GM12875 (cell line): ENCODE measurements around the gene PDGFB.

ENCODE experiments used
- H3K4me3 ChIP-seq: one replicate; pipeline ENCODE4 v1.5.1; 2011; ENCODE audit warnings: low read depth, low read length, control low read depth
- CTCF ChIP-seq: IDR thresholded peaks from 2 replicates; pipeline ENCODE4 v1.5.1; 2011; ENCODE audit warnings: low read depth, mild to moderate bottlenecking, control low read depth, inconsistent platforms, low read length, moderate library complexity, borderline replicate concordance; ENCODE audit not compliant: insufficient read depth

PDGFB gene

GRCh38 chr22:39263626-39264348 is 19.0 kb upstream of the PDGFB start:
- no peak overlapping the region for H3K4me3 ChIP-seq
- TF ChIP-seq CTCF, result no peak

- TF ChIP-seq CTCF, result no peak
These were observed 14.9 kb upstream of the PDGFB start for GRCh38 chr22:39259666-39260065.

GRCh38 chr22:39257901-39258475 is 13.2 kb upstream of the PDGFB start:
- H3K4me3 ChIP-seq, result no peak overlapping the region
- TF ChIP-seq CTCF, result no peak

More at GRCh38 chr22:39259666-39260065, 14.9 kb upstream of the PDGFB start:
- H3K4me3 ChIP-seq, result no peak overlapping the region

- no peak overlapping the region for H3K4me3 ChIP-seq
- TF ChIP-seq CTCF, result no peak
These were observed 12.2 kb upstream of the PDGFB start for GRCh38 chr22:39256979-39257378.

- TF ChIP-seq CTCF, result no peak
- no peak overlapping the region for H3K4me3 ChIP-seq
These were observed 11.4 kb upstream of the PDGFB start for GRCh38 chr22:39256186-39256552.

- TF ChIP-seq CTCF, result no peak
- no peak overlapping the region for H3K4me3 ChIP-seq
These were observed 10.8 kb upstream of the PDGFB start for GRCh38 chr22:39255449-39256185.
